ENCODE data around the gene KDM5A. TPM values are rescaled to one million over a fixed set of nuclear protein-coding genes. Genes with fewer than 3 reads are reported as not detected.

Gene KDM5A
- total and polyA plus RNA-seq, 11 donors: 4.7 to 55.6 (median 31.2) TPM

- H3K4me3 ChIP-seq: no peak overlapping the region
- intact Hi-C loops (cut with DNase I): no loop called here
- no peak for ATAC-seq
- WGBS, 4 donors: 70 to 81% (median 81%) methylated on average over 5 of the region's 5 CpGs
- no peak overlapping the region for H3K27ac ChIP-seq
- TF ChIP-seq POLR2A (IDR thresholded peaks at IDR 0.05) (no peak), CTCF (IDR thresholded peaks at IDR 0.05) (no peak)
- H3K27me3 ChIP-seq: no peaks in the 10 kb centered on the region
- H3K36me3 ChIP-seq: peaks cover 5 to 89% (median 70%) of the 10 kb centered on the region in 9 donors
- peak in 3 of 5 donors; percentile 11 to 39 (median 31) for DNase-seq
- no peaks in the 10 kb centered on the region for H3K9me3 ChIP-seq
- H3K4me1 ChIP-seq: peaks cover 0 to 14% (median 0%) of the 10 kb centered on the region in 12 donors
These were observed 100.4 kb downstream of the KDM5A start for GRCh38 chr12:288687-289086.

GRCh38 chr12:286531-287300, 102.4 kb downstream of the KDM5A start:
- peaks cover 0 to 86% (median 67%) of the 10 kb centered on the region in 9 donors for H3K36me3 ChIP-seq
- peaks cover 0 to 14% (median 0%) of the 10 kb centered on the region in 12 donors for H3K4me1 ChIP-seq
- intact Hi-C loops (cut with DNase I): no loop called here
- no peak for ATAC-seq
- TF ChIP-seq POLR2A (IDR thresholded peaks at IDR 0.05): no peak
- TF ChIP-seq CTCF (IDR thresholded peaks at IDR 0.05): no peak
- no peak for DNase-seq
- no peak overlapping the region for H3K27ac ChIP-seq
- no peak overlapping the region for H3K4me3 ChIP-seq
- no peaks in the 10 kb centered on the region for H3K9me3 ChIP-seq
- H3K27me3 ChIP-seq: no peaks in the 10 kb centered on the region
- WGBS, 4 donors: 93 to 96% (median 95%) methylated on average over 5 of the region's 5 CpGs

DNA sequence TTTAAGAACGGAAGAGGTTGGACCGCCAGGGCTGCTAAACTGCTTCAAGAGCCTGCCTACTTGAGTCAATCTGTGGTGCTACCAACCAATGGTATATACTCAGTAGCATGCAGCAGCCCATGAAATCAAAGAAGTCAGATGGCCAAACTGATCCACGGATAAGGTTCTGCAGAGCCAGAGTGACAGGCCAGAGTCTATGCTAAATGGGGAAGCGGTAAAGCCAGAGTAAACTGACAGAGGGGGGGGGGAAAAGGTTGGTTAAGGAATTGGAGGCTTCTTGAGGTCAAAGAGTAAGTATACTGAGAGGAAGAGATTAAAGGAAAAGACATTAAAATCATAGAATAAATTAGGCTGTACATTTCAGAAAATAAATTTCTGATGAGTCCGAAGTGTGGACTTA, 111.1 kb downstream of the KDM5A start:
- no peak for ATAC-seq
- intact Hi-C loops (cut with DNase I): no loop called here
- TF ChIP-seq POLR2A (IDR thresholded peaks at IDR 0.05): no peak
- TF ChIP-seq CTCF (IDR thresholded peaks at IDR 0.05): no peak
- peaks cover 0 to 25% (median 9%) of the 10 kb centered on the region in 9 donors for H3K36me3 ChIP-seq
- DNase-seq: no peak
- H3K27me3 ChIP-seq: no peaks in the 10 kb centered on the region
- no peaks in the 10 kb centered on the region for H3K9me3 ChIP-seq
- no peak overlapping the region for H3K4me3 ChIP-seq
- H3K4me1 ChIP-seq: peaks cover 0 to 4% (median 0%) of the 10 kb centered on the region in 12 donors
- WGBS, 4 donors: 94 to 96% (median 95%) methylated on average over 5 of the region's 5 CpGs
- H3K27ac ChIP-seq: no peak overlapping the region

GRCh38 chr12:275812-276211, 113.3 kb downstream of the KDM5A start:
- Histone ChIP-seq H3K9me3 (no peaks in the 10 kb centered on the region), H3K4me3 (no peak overlapping the region), H3K27me3 (no peaks in the 10 kb centered on the region), H3K36me3 (peaks cover 0 to 6% (median 0%) of the 10 kb centered on the region in 9 donors), H3K27ac (no peak overlapping the region), H3K4me1 (peaks cover 0 to 10% (median 0%) of the 10 kb centered on the region in 12 donors)
- DNase-seq: no peak
- TF ChIP-seq CTCF (IDR thresholded peaks at IDR 0.05) (no peak), POLR2A (IDR thresholded peaks at IDR 0.05) (no peak)
- intact Hi-C loops (cut with DNase I): no loop called here
- WGBS, 4 donors: 84 to 90% (median 88%) methylated on average over 6 of the region's 6 CpGs
- ATAC-seq: no peak

All from heart left ventricle (tissue), 16 donors.